Measurements from ENCODE around the gene TEAD3. TPM values are rescaled to one million over a fixed set of nuclear protein-coding genes. Genes with fewer than 3 reads are reported as not detected.
A peak's percentile ranks its signal among the peaks of the same experiment; 100 is the strongest.

TEAD3 gene
- total and polyA plus RNA-seq, 7 donors = 12.1 to 44.3 (median 23.0) TPM

- Histone ChIP-seq H3K27ac (no peak overlapping the region), H3K27me3 (ENCODE audit: insufficient read depth in 3 of 3, low read length in 2 of 3) (no peaks in the 10 kb centered on the region), H3K4me3 (no peak overlapping the region), H3K36me3 (ENCODE audit: insufficient read depth in 1 of 2, low read depth in 1 of 2) (peaks cover 0 to 43% of the 10 kb centered on the region in 2 donors), H3K4me1 (peaks cover 16% of the 10 kb centered on the region), H3K9me3 (no peaks in the 10 kb centered on the region)
- WGBS, 3 donors = 87 to 92% (median 90%) methylated on average over 7 of the region's 7 CpGs
- intact Hi-C loops (cut with DNase I) = no loop called here
- DNase-seq = peak in 1 of 2 donors; percentile 38
- TF ChIP-seq CTCF (IDR thresholded peaks at IDR 0.05) = no peak
- no peak for ATAC-seq
Measured at GRCh38 chr6:35484921-35485392, 11.9 kb downstream of the TEAD3 start.

GRCh38 chr6:35483893-35484645 lies 12.8 kb downstream of the TEAD3 start:
- no peak for ATAC-seq
- 78 to 85% (median 85%) methylated on average over 13 of the region's 13 CpGs for WGBS, 3 donors

GRCh38 chr6:35483490-35483889 lies 13.4 kb downstream of the TEAD3 start:
- DNase-seq = peak in 1 of 2 donors; percentile 15
- H3K36me3 ChIP-seq (ENCODE audit: insufficient read depth in 1 of 2, low read depth in 1 of 2) = peaks cover 0 to 52% of the 10 kb centered on the region in 2 donors
- H3K27me3 ChIP-seq (ENCODE audit: insufficient read depth in 3 of 3, low read length in 2 of 3) = no peaks in the 10 kb centered on the region
- ATAC-seq = no peak
- no peak overlapping the region for H3K4me3 ChIP-seq
- intact Hi-C loops (cut with DNase I) = no loop called here
- no peak overlapping the region for H3K27ac ChIP-seq
- TF ChIP-seq CTCF (IDR thresholded peaks at IDR 0.05) = no peak
- 70 to 79% (median 74%) methylated on average over 3 of the region's 3 CpGs for WGBS, 3 donors
- peaks cover 13% of the 10 kb centered on the region for H3K4me1 ChIP-seq
- H3K9me3 ChIP-seq = no peaks in the 10 kb centered on the region

More at GRCh38 chr6:35483893-35484645, 12.8 kb downstream of the TEAD3 start:
- TF ChIP-seq CTCF (IDR thresholded peaks at IDR 0.05) = no peak
- H3K4me1 ChIP-seq = peaks cover 13% of the 10 kb centered on the region
- no peaks in the 10 kb centered on the region for H3K27me3 ChIP-seq (ENCODE audit: insufficient read depth in 3 of 3, low read length in 2 of 3)
- no peak overlapping the region for H3K27ac ChIP-seq
- intact Hi-C loops (cut with DNase I) = no loop called here
- no peaks in the 10 kb centered on the region for H3K9me3 ChIP-seq
- DNase-seq = peak in 1 of 2 donors; percentile 15
- H3K36me3 ChIP-seq (ENCODE audit: insufficient read depth in 1 of 2, low read depth in 1 of 2) = peaks cover 0 to 52% of the 10 kb centered on the region in 2 donors
- no peak overlapping the region for H3K4me3 ChIP-seq

GRCh38 chr6:35483062-35483461 lies 13.8 kb downstream of the TEAD3 start:
- no peak overlapping the region for H3K4me3 ChIP-seq
- no peaks in the 10 kb centered on the region for H3K27me3 ChIP-seq (ENCODE audit: insufficient read depth in 3 of 3, low read length in 2 of 3)
- ATAC-seq (no peak), DNase-seq (no peak)
- intact Hi-C loops (cut with DNase I) = no loop called here
- peaks cover 0 to 57% of the 10 kb centered on the region in 2 donors for H3K36me3 ChIP-seq (ENCODE audit: insufficient read depth in 1 of 2, low read depth in 1 of 2)
- no peak overlapping the region for H3K27ac ChIP-seq
- 94 to 98% (median 96%) methylated on average over 4 of the region's 4 CpGs for WGBS, 3 donors
- TF ChIP-seq CTCF (IDR thresholded peaks at IDR 0.05) = no peak
- H3K9me3 ChIP-seq = no peaks in the 10 kb centered on the region
- peaks cover 13% of the 10 kb centered on the region for H3K4me1 ChIP-seq

All from psoas muscle (tissue), 8 donors.